Large intestine (tissue), 3 donors: ENCODE measurements around the gene ANKRD60. TPM values are rescaled to one million over a fixed set of nuclear protein-coding genes. Genes with fewer than 3 reads are reported as not detected.
A peak's percentile ranks its signal among the peaks of the same experiment; 100 is the strongest.

Source experiments
- DNase-seq, 2 donors: peaks; one replicate each; pipeline versions ENCODE4 v3.0.0 to v3.0.0-alpha.2; 2013
- H3K27ac ChIP-seq: one replicate; pipeline ENCODE4 v1.5.1; 2013; ENCODE audit warnings: low read length
- H3K27me3 ChIP-seq: 2 replicates; pipeline ENCODE4 v1.6.1; 2013; ENCODE audit warnings: low read length; ENCODE audit not compliant: control insufficient read depth, insufficient read depth
- H3K36me3 ChIP-seq: 2 replicates; pipeline ENCODE4 v1.6.1; 2013; ENCODE audit warnings: low read length; ENCODE audit not compliant: control insufficient read depth, insufficient read depth
- H3K4me1 ChIP-seq: one replicate; pipeline ENCODE4 v1.6.1; 2013; ENCODE audit warnings: low read length; ENCODE audit not compliant: control insufficient read depth, insufficient read depth
- H3K4me3 ChIP-seq: one replicate; pipeline ENCODE4 v1.5.1; 2013; ENCODE audit warnings: low read length
- H3K9me3 ChIP-seq: one replicate; pipeline ENCODE4 v1.6.1; 2013; ENCODE audit warnings: mild to moderate bottlenecking, low read depth, low read length, moderate library complexity; ENCODE audit not compliant: control insufficient read depth
- WGBS: methylation state at CpG from one replicate; pipeline ENCODE4 v1.1.5; 2013; ENCODE audit warnings: low lambda C conversion rate; ENCODE audit not compliant: insufficient coverage; 5-methylcytosine and 5-hydroxymethylcytosine counted together
- polyA plus RNA-seq: library from polyadenylated mRNA; unstranded; fragments of 120-200 nt; gene quantifications from one replicate; pipeline ENCODE4 v1.2.1, GENCODE V29; 2013

The ANKRD60 gene
- polyA plus RNA-seq, 1 donor, result not detected

DNA sequence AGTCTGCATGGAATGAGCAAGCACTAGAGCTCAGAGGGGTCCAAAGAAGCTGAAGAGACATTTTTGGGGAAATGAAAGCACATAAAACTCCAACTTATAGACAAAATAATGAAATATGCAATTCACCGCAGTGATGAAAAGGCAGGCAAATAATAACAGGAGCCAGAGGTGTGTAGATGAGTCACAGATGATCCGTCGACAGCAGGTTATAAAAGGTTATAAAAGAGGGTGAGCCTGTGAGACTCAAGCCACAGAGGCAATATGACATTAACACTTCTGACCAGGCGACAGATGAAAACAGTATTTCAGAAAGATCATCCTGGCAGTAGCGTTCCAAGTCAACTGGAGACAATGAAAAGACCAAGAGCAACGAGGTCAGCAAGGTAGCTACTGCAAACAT, 35.8 kb upstream of the ANKRD60 start:
- DNase-seq, result peak in 1 of 2 donors; percentile 21
- H3K36me3 ChIP-seq, result peaks cover 43% of the 10 kb centered on the region
- 60% methylated on average over 1 of the region's 6 CpGs for WGBS

DNA sequence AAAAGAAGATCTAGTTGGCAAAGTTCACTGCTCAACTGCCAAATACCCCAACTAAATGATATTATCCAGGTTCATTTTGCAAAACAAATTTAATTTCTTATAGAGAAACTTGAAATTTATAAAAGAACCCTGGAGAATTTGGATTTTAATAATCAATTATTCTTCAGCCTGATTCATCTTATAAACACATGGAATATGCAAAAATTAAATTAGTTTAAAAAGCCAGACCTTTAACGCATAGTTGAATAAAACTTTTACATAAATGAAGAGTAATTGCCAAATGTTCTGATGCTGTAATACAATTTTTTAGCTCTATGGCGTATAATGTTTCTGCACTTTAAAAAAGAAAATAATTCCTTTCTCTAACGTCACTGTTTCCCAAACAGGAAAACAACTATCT, 33.2 kb upstream of the ANKRD60 start:
- no peaks in the 10 kb centered on the region for H3K9me3 ChIP-seq
- no peaks in the 10 kb centered on the region for H3K27me3 ChIP-seq
- WGBS, result 100% methylated on average over 2 of the region's 3 CpGs
- no peak overlapping the region for H3K27ac ChIP-seq
- no peak overlapping the region for H3K4me3 ChIP-seq
- H3K4me1 ChIP-seq, result no peaks in the 10 kb centered on the region
- DNase-seq, result no peak
- peaks cover 27% of the 10 kb centered on the region for H3K36me3 ChIP-seq

More for the DNA sequence above, 35.8 kb upstream of the ANKRD60 start:
- no peak overlapping the region for H3K4me3 ChIP-seq
- H3K4me1 ChIP-seq, result no peaks in the 10 kb centered on the region
- H3K9me3 ChIP-seq, result no peaks in the 10 kb centered on the region
- H3K27ac ChIP-seq, result no peak overlapping the region
- H3K27me3 ChIP-seq, result no peaks in the 10 kb centered on the region

DNA sequence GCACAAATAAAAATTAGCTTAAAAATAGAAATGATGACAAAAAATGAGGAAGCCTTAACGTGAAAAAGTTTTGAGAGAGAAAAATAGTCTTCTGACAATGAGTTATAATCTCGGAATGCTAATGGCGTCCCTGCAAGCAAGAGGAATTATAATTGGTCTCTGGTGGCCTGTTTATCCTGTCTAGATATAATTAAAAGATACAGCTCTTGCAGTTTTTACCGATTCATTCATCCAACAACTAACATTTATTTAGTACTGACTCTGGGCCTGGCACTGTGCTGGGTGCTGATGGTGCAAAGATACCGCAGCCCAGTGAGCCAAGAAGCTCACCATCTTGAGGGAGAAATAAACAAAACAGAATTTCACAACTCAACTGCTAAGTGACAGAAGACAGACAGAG, 31.6 kb upstream of the ANKRD60 start:
- H3K4me1 ChIP-seq, result no peaks in the 10 kb centered on the region
- 93% methylated on average over 2 of the region's 5 CpGs for WGBS
- H3K36me3 ChIP-seq, result peaks cover 13% of the 10 kb centered on the region
- no peaks in the 10 kb centered on the region for H3K9me3 ChIP-seq
- no peaks in the 10 kb centered on the region for H3K27me3 ChIP-seq
- no peak overlapping the region for H3K4me3 ChIP-seq
- no peak overlapping the region for H3K27ac ChIP-seq
- DNase-seq, result no peak

DNA sequence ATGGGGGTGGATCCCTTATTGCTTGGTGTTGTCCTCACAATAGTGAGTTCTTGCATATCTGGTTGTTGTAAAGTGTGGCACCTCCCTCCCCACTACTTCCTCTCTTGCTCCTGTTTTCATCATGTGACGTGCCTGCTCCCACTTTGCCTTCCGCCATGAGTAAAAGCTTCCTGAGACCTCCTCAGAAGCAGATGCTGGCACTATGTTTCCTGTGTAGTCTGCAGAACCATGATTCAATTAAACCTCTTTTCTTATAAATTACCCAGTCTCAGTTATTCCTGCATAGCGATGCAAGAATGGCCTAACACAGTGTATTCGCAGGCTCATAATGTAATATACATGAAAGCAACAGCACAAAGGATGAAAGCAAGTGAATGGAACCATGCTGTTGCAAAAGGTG, 28.4 kb upstream of the ANKRD60 start:
- no peak for DNase-seq
- H3K4me3 ChIP-seq, result no peak overlapping the region
- no peaks in the 10 kb centered on the region for H3K9me3 ChIP-seq
- H3K27ac ChIP-seq, result no peak overlapping the region
- WGBS, result 93% methylated on average over 3 of the region's 4 CpGs
- H3K4me1 ChIP-seq, result no peaks in the 10 kb centered on the region
- H3K36me3 ChIP-seq, result peaks cover 4% of the 10 kb centered on the region
- H3K27me3 ChIP-seq, result no peaks in the 10 kb centered on the region

DNA sequence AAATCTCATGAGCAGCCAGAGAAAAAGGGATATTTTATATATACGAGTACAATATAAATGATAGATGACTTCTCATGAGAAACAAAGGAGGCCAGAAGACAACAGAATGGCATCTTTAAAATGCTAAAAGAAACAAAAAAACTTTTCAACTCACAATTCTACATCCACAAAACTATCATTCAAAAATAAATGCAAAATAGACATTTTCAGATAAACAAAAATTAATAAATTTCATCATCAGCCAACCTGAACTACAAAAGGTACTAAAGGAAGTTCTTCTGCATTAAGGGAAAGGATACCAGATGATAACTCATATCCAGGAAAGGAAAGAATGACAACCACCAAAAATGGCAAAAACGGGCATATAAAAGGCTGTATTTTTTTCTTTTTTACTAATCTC, 27.9 kb upstream of the ANKRD60 start:
- H3K27me3 ChIP-seq, result no peaks in the 10 kb centered on the region
- 100% methylated on average over 1 of the region's 2 CpGs for WGBS
- H3K36me3 ChIP-seq, result peaks cover 7% of the 10 kb centered on the region
- no peak overlapping the region for H3K4me3 ChIP-seq
- H3K4me1 ChIP-seq, result no peaks in the 10 kb centered on the region
- no peak for DNase-seq
- no peak overlapping the region for H3K27ac ChIP-seq
- H3K9me3 ChIP-seq, result no peaks in the 10 kb centered on the region

DNA sequence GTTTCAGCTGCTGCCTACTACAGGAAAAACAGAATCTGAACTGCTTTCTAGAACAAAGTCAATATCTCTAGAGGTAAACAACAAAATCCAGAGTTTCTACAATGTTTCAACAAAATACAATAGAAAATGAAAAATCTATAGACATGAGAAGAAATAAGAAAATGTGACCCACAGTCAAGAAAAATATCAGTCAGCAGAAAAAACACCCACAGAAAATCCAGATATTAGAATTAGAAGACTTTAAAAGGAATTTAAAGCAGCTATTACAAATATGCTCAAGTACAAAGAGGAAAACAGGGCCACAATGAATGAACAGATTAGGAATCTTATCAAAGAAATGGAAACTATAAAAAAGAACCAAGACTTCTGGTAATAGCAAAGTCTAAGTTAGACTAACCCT, 26.4 kb upstream of the ANKRD60 start:
- Histone ChIP-seq H3K4me3 (no peak overlapping the region), H3K4me1 (no peaks in the 10 kb centered on the region), H3K36me3 (peaks cover 16% of the 10 kb centered on the region), H3K27ac (no peak overlapping the region), H3K27me3 (no peaks in the 10 kb centered on the region), H3K9me3 (no peaks in the 10 kb centered on the region)
- DNase-seq, result no peak

DNA sequence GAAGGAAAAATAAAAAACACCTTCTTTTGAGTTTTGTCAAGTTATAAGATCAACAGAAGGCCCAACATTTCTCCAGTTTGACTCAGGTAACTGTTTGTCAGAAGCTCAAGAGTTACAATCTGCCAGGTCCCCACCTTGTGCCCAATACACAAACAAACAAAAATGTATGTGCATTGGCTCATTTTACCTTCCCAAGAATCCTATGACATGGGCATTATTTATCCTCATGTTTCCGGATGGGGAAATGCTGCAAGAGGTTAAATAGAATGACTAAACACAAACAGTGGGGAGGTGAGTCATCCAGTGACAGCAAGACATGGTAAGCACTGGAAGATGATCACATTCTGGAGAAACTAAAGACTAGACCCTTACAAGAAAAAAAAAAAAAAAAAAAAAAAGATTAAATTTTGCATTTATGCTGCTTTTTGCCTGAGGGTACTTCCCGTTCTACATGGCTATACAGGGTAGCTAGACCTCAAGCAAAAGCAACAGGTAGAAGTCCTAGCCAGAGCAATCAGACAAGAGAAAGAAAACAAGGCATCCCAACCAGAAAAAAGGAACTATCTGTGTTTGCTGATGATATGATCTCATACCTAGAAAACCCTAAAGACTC, 23.6 kb upstream of the ANKRD60 start:
- Histone ChIP-seq H3K27ac (no peak overlapping the region), H3K9me3 (no peaks in the 10 kb centered on the region), H3K36me3 (peaks cover 24% of the 10 kb centered on the region), H3K4me3 (no peak overlapping the region), H3K27me3 (no peaks in the 10 kb centered on the region), H3K4me1 (no peaks in the 10 kb centered on the region)
- WGBS, result no CpG with 5 or more reads among the region's 2 CpGs
- DNase-seq, result no peak

DNA sequence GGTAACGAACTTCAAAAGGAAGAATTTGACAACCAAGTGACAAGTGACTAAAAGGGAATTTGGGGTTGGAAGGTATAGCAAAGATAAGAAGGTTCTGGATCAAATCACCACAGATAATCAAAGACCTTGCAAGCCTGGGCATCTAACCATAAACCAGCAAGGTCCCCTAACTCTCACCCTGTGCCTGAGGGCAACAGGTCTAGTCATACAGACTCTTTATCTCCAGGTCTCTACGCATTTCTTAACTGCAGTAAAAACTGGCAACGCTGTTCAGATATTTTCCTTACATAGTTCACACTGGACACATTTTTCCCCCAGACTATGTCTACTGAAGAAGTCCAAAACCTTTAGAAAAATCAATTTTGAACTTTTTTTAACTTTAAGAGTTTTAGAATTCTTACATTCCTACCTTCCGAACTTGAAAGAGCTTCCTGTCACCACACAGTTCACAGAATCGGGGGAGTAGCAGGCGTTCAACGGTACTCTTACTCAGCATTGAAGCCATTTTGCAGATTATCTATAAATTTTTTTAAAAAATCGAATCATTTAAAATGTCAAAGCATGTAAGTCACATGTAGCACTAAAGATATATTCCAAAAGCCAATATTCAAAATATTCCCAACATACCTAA, 23.0 kb upstream of the ANKRD60 start:
- Histone ChIP-seq H3K4me3 (no peak overlapping the region), H3K9me3 (no peaks in the 10 kb centered on the region), H3K36me3 (peaks cover 28% of the 10 kb centered on the region), H3K27ac (no peak overlapping the region), H3K27me3 (no peaks in the 10 kb centered on the region), H3K4me1 (no peaks in the 10 kb centered on the region)
- WGBS, result 40% methylated on average over 2 of the region's 8 CpGs
- no peak for DNase-seq

DNA sequence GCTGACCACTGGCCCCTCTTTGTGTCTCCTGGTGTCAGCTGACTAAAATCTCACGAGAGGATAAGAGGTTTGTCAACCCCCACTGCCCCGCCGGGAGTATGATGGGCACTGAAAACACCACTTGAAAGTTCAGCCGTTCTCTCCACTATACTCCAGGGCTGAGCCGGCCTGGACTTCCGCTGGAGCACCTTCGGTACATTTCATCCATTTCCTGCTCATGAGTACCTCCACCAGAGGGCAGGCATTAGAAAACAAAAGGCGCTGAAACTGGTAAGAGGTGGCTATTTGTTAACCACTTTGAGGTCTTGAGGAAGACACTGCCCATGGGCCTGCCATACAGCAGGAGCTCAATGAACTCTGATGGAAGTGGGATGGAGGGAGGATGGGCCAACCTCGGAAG, 17.9 kb upstream of the ANKRD60 start:
- DNase-seq, result no peak
- peaks cover 72% of the 10 kb centered on the region for H3K36me3 ChIP-seq
- H3K27me3 ChIP-seq, result no peaks in the 10 kb centered on the region
- no peak overlapping the region for H3K4me3 ChIP-seq
- no peak overlapping the region for H3K27ac ChIP-seq
- H3K4me1 ChIP-seq, result no peaks in the 10 kb centered on the region
- no peaks in the 10 kb centered on the region for H3K9me3 ChIP-seq
- no CpG with 5 or more reads among the region's 9 CpGs for WGBS

DNA sequence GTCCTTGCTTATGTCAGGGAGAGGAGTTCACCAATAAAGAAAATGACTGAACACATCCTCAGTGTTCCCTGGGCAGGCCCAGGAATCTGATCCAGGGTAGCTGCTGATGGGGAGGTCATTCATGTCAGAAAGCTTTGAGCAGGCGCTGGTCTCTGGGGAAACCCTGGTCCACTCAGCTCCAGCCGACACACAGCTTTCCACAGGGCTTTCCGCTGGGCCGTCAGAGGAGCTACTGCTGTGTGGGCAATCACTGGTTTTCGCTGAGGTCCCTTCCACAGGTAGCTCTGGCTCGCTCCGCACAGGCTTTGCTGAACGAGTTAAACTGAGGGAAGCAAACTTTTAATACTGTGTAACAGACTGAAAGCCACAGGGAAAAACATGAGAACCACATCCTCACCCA, 17.5 kb upstream of the ANKRD60 start:
- no peaks in the 10 kb centered on the region for H3K4me1 ChIP-seq
- no CpG with 5 or more reads among the region's 8 CpGs for WGBS

More for the DNA sequence above, 17.5 kb upstream of the ANKRD60 start:
- DNase-seq, result no peak
- Histone ChIP-seq H3K27ac (no peak overlapping the region), H3K9me3 (no peaks in the 10 kb centered on the region), H3K27me3 (no peaks in the 10 kb centered on the region), H3K4me3 (no peak overlapping the region), H3K36me3 (peaks cover 68% of the 10 kb centered on the region)
